Measurements from ENCODE around the gene FARS2.

- TF ChIP-seq, protein P1, sequence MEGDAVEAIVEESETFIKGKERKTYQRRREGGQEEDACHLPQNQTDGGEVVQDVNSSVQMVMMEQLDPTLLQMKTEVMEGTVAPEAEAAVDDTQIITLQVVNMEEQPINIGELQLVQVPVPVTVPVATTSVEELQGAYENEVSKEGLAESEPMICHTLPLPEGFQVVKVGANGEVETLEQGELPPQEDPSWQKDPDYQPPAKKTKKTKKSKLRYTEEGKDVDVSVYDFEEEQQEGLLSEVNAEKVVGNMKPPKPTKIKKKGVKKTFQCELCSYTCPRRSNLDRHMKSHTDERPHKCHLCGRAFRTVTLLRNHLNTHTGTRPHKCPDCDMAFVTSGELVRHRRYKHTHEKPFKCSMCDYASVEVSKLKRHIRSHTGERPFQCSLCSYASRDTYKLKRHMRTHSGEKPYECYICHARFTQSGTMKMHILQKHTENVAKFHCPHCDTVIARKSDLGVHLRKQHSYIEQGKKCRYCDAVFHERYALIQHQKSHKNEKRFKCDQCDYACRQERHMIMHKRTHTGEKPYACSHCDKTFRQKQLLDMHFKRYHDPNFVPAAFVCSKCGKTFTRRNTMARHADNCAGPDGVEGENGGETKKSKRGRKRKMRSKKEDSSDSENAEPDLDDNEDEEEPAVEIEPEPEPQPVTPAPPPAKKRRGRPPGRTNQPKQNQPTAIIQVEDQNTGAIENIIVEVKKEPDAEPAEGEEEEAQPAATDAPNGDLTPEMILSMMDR (IDR thresholded peaks at IDR 0.05) = no peak
- no peak for TF ChIP-seq POLR2A (IDR thresholded peaks at IDR 0.05)
Measured at GRCh38 chr6:5442916-5443315, 181.6 kb downstream of the FARS2 start.
